ENCODE data around the gene SLC6A5.
A peak's percentile ranks its signal among the peaks of the same experiment; 100 is the strongest.

Gene SLC6A5

GRCh38 chr11:20620988-20621387 is 21.6 kb downstream of the SLC6A5 start:
- no peak for DNase-seq

DNA sequence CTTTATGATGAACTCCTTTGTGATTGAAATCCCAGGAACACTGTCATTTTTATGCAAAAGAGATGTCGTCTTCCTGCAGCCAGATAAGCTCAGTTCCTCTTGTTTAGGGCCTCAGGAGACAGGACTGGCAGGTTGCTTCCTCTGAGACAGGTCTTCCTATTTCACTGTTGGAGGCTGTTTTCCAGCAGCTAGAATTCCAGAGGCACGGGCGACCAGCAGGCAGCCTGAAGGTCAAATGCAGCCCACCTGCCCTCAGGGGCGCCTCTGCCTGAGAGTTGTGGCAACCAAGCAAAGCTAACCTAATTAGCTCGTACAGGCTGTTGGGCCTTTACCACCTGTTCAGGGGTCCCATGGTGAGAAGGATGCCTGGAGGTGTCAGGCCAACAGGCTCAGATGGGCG is 22.3 kb downstream of the SLC6A5 start:
- no peak for DNase-seq

GRCh38 chr11:20623252-20623651 is 23.8 kb downstream of the SLC6A5 start:
- no peak for DNase-seq

DNA sequence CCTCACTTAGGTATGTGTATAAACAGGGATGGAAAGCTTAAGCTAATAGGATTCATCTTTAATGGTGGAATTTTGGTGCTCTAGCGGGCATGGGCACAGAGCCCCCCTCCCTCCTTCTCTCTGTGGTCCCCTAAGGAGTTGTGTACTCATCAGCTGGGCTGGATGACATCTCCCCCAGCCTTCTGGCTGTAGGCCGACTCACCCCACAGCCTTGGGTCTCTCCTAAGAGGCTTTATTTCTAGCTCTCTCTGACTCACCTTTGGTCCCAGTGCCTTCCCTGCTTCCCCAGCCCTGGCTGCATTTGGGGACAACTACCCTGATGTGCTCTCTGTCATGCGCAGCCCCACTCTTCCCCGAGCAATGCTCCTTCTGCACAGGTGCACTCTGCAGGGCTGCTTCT is 26.9 kb downstream of the SLC6A5 start:
- no peak for DNase-seq

- no peak for DNase-seq
Measured at GRCh38 chr11:20627026-20627425, 27.6 kb downstream of the SLC6A5 start.

DNA sequence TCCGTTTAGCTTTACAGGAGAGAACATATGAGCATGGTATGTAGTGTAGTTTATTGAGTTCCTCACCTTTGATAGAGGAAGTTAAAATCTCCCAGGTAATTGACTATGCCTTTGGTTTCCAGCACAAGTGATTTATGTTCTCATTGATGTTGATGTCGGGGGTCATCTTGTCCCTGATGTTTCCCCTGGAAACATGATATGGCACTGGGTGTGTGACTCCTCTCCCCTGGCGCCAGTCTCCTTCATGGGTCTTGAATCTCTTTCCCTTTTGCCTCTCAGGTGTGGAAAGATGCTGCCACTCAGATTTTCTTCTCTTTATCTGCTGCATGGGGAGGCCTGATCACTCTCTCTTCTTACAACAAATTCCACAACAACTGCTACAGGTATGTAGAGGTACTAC is 28.3 kb downstream of the SLC6A5 start:
- DNase-seq = no peak

GRCh38 chr11:20631519-20632168 is 32.2 kb downstream of the SLC6A5 start:
- no peak for DNase-seq

DNA sequence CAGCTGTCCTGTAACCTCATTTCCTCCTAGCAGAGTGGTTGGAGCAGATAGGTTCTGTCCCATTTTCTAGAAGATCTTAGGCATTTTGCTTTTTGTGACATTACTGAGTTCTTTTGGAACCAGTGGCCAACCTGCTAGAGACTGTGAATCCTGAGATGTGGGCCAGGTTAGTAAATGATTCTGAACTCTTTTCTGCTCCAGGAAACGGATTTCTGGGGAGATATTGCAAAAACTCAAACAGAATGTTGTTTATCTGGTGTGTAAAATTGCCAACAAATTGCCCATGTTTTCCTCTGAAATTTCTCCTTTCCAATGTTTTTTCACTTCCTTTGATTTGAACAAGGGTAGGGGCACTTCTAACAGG is 32.7 kb downstream of the SLC6A5 start:
- no peak for DNase-seq

DNA sequence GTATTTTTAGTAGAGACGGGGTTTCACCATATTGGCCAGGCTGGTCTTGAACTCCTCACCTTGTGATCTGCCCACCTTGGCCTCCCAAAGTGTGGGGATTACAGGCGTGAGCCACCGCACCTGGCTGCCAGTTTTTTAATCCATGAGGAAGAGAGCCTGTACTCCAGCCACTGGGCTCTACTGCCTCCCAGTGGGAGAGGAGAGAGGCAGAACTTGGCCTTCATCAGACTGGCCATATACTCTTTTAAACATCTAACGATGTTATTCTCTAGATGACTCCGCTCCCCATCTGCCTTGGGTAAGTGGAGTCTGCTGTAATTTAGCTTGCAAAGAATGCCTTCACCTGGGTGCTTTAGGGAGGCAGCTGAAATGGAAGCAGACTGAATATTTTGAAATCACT is 34.6 kb downstream of the SLC6A5 start:
- no peak for DNase-seq

DNA sequence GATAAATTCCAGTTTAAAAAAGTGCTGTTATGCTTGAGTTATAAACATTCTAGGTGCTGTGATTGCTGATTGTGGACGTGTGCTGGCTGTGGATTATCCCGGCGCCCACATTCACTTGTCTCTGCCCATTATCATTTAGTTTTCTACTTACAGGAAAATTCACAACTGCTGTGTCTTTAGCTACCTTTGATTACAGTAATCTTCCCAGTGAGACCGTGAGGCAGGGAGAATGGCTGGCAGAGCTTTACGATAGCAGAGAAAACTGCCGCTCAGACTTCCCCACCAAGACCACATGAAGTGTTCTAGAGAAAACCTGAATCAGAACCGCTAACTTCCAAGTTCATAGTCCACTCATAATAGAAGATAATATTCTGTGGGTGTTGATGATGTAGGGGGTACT is 35.4 kb downstream of the SLC6A5 start:
- no peak for DNase-seq

- DNase-seq = no peak
Measured at GRCh38 chr11:20638074-20638473, 38.7 kb downstream of the SLC6A5 start.

DNA sequence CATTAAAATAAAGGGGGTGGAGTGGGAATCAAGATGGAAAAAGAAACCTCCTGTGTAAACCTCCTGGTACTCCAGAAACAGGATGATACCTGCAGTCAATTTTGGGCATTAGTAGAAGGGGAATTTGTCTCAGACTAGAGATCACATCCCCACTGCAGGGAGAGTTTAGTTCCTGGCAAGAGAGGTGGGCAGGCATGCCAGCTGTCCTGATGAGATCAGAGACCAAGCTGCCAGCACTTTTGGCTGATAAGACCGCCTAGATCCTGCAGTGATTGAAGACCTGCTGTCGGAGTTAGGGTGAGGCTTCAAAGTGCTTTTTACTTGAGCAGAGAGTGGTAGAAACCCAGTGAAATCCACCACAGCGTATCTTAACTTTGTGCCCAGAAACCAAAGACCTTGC is 40.3 kb downstream of the SLC6A5 start:
- no peak for DNase-seq

DNA sequence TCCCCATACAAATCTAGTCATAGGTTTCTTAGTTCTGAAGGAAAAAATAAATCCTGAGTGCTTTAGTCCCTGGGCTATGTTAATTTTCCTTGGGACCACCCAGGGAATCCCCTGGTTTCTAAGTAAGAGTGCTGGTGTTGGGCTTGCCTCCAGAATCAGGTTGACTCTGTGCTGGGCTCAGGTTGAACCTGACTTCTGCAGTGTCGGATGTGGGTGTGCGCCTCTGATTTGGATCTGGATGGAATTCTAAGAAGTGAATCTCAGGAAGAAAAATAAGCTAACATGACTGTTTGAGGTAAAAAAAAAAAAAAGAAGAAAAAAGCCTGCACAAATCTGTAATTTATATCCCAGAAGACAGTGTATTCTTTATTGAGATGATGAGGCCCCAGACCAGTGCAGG is 41.0 kb downstream of the SLC6A5 start:
- peak in 5 of 56 donors; percentile 3 to 19 (median 7) for DNase-seq

DNA sequence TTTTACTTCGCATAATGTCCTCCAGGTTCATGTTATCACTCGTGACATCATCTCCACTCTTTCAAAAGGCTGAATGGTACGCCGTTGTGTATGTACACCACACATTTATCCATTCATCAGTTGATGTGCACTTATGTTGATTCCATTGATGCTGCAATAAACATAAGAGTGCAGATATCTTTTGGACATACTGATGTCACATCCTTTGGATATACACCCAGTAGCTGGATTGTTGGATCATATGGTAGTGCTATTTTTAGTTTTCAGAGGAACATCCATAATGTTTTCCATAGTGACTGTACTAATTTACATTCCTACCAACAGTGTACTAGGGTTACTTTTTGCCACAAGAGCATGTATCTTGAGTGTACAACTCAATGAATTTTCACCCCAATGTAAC is 45.0 kb downstream of the SLC6A5 start:
- DNase-seq = no peak

DNA sequence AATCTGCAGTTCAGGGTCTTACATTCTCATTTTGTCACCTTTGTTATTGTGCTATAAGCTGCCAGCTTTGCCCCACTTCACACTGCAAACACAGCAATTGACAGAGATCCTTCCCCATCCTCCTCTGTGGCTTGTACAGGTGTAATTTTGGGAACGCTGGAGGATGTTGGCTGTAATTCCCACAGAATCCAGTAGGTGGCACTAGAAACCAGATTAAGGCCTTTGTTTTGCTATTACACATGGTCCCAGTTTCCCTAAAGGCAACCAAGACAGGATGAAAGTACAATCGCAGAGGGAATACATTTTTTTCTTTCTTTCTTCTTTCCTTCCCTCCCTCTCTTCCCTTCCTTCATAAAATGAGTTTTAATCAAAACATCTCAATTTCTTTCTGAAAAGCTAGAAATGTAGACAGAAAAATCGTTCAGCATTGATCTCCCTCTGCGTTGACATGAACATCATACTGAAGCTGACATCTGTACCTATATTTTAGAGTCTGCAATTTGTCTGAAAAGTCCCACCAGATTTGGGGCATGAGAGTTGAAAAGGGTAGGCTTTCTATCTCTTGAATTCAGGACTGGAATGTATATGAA is 48.7 kb downstream of the SLC6A5 start:
- peak in 30 of 56 donors; percentile 2 to 81 (median 28) for DNase-seq

DNA sequence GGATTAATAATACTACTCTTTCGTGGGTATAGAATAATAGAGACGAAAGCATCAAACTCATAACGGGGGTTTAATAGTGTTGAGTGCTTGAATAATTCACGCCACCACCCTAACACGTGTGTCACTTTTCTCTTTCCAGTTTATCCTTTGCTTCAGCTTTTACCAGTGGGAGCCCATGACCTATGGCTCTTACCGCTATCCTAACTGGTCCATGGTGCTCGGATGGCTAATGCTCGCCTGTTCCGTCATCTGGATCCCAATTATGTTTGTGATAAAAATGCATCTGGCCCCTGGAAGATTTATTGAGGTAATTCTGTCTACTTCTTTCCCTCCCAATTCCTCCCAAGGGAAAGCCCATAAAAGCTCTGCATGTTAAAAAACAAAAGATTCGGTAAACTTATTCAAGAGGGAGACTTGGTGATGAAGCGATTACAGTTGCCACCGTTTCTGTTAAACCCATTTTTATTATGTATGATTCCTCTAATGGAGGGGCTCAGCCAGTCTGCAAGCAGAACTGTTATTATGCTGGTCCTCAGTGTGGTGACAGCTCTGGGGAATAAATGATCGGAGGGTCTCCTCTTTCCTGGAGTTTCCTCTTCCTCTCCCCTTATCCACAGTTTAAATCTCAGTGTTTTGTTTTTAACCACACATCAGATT is 52.9 kb downstream of the SLC6A5 start:
- DNase-seq = no peak

- DNase-seq = no peak
Measured at GRCh38 chr11:20654038-20654437, 54.6 kb downstream of the SLC6A5 start.

DNA sequence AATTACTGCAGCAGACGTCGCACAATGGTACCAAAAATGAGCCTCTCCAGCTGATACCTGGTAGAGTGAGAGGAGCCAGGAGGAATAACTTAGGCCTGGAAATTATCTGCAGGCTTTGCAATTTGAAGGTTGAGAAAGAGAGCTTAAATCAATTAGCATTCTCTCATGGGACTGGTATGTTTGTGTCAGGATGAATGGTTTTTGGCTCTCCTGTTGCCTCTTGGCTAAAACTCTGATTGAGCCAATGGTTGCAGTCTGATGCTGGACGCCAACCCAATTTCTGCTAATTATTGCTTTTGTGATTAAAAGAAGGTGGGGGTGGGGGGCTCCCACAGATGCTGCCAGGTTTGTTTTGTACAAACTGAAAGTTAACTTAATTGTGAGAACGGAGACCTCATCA is 57.5 kb downstream of the SLC6A5 start:
- DNase-seq = peak in 1 of 56 donors; percentile 19

DNA sequence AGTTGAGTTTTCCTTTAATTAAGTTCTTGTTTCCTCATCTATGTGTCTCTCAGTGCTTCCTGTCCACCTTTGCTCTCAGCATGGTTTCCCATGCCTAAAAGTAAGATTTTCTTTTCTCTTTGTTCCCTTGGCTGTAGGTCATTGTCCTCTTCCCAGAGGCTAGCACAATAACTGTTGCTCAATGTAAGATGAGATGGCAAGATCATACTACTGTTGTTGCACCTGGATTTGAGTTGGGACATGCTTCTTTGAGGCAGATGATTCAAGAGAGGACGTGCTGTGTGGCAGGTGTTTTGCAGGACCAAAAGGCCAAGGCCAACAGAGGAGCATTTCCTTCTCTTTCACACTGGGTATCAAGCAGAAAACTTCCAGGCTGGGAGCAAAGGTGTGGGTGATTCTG is 58.7 kb downstream of the SLC6A5 start:
- DNase-seq = no peak

- no peak for DNase-seq
Measured at GRCh38 chr11:20661445-20661844, 62.0 kb downstream of the SLC6A5 start.

DNA sequence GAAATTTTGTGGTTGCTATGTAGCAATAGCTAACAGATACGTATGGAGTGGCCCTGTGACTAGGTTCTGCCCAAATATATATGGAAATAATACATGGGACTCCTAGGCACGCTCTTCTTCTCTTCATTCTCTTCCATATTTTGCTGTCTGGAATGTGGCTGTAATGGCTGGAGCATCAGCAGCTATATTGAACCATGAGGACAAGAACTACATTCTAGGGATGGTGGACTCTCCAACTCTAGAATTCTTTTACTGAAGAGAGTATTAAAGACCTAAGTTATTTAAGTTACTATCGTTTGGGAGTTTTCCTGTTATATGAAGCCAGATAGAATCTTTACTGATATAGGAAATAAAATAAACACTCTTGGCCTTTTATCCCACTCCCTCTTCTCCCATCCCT is 62.4 kb downstream of the SLC6A5 start:
- no peak for DNase-seq

- DNase-seq = no peak
Measured at GRCh38 chr11:20668131-20668809, 68.9 kb downstream of the SLC6A5 start.

Measured in nucleus accumbens (tissue), 56 donors.